ENCODE results near the gene RSPH10B. TPM values are rescaled to one million over a fixed set of nuclear protein-coding genes. Genes with fewer than 3 reads are reported as not detected.
"Not testable (repeated sequence)": the region's sequence is repeated elsewhere in the genome, so short reads cannot be mapped to it uniquely, and the experiment has no call there.

Gene RSPH10B
- total and polyA plus RNA-seq, 9 donors: 0.06 to 1.2 (median 0.25) TPM; not detected in 2

GRCh38 chr7:5930290-5930689 is 40.2 kb downstream of the RSPH10B start:
- not testable (repeated sequence) for H3K9me3 ChIP-seq (replicated peaks; ENCODE audit: control insufficient read depth, low read depth, low read length); H3K4me3 ChIP-seq (ENCODE audit: low read length); H3K27me3 ChIP-seq (ENCODE audit: control insufficient read depth, insufficient read depth, low read length); DNase-seq; H3K27ac ChIP-seq (ENCODE audit: low read length); H3K4me1 ChIP-seq (ENCODE audit: control insufficient read depth, insufficient read depth, low read length); H3K36me3 ChIP-seq (ENCODE audit: control insufficient read depth, insufficient read depth, low read length)
- no CpG with 5 or more reads among the region's 10 CpGs for WGBS (ENCODE audit: insufficient coverage)

GRCh38 chr7:5926263-5926870 is 44.1 kb downstream of the RSPH10B start:
- H3K4me3 ChIP-seq (ENCODE audit: low read length); H3K4me1 ChIP-seq (ENCODE audit: control insufficient read depth, insufficient read depth, low read length); H3K9me3 ChIP-seq (replicated peaks; ENCODE audit: control insufficient read depth, low read depth, low read length); H3K36me3 ChIP-seq (ENCODE audit: control insufficient read depth, insufficient read depth, low read length); DNase-seq; H3K27ac ChIP-seq (ENCODE audit: low read length); H3K27me3 ChIP-seq (ENCODE audit: control insufficient read depth, insufficient read depth, low read length): not testable (repeated sequence)
- no CpG with 5 or more reads among the region's 13 CpGs for WGBS (ENCODE audit: insufficient coverage)

- not testable (repeated sequence) for DNase-seq; H3K4me1 ChIP-seq (ENCODE audit: control insufficient read depth, insufficient read depth, low read length); H3K9me3 ChIP-seq (replicated peaks; ENCODE audit: control insufficient read depth, low read depth, low read length); H3K27ac ChIP-seq (ENCODE audit: low read length); H3K4me3 ChIP-seq (ENCODE audit: low read length); H3K27me3 ChIP-seq (ENCODE audit: control insufficient read depth, insufficient read depth, low read length); H3K36me3 ChIP-seq (ENCODE audit: control insufficient read depth, insufficient read depth, low read length)
- WGBS (ENCODE audit: insufficient coverage): no CpG with 5 or more reads among the region's 12 CpGs
These were observed 45.9 kb downstream of the RSPH10B start for GRCh38 chr7:5924630-5925029.

- WGBS (ENCODE audit: insufficient coverage): no CpG with 5 or more reads among the region's 2 CpGs
- not testable (repeated sequence) for H3K9me3 ChIP-seq (replicated peaks; ENCODE audit: control insufficient read depth, low read depth, low read length); H3K36me3 ChIP-seq (ENCODE audit: control insufficient read depth, insufficient read depth, low read length); DNase-seq; H3K27me3 ChIP-seq (ENCODE audit: control insufficient read depth, insufficient read depth, low read length); H3K27ac ChIP-seq (ENCODE audit: low read length); H3K4me3 ChIP-seq (ENCODE audit: low read length); H3K4me1 ChIP-seq (ENCODE audit: control insufficient read depth, insufficient read depth, low read length)
These were observed 46.3 kb downstream of the RSPH10B start for GRCh38 chr7:5924180-5924579.

DNA sequence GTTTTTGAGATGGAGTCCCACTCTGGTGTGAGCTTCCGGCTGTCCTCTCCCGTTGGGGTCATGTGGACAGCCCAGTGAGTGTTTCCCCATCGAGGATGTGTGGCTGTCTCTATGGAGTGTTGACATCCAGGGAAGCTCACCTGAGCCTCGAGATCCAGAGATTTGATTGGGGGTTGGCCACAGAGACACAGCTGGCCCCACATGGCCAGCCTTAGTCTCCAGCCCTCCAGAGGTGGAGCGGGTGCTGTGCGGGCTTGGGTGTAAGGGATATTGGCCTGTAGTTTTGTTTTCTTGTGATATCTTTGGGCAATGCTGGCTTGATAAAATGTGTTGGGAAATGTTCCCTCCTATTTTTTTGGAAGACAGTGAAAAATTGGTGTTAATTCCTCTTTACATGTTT is 54.0 kb downstream of the RSPH10B start:
- not testable (repeated sequence) for DNase-seq
- no CpG with 5 or more reads among the region's 6 CpGs for WGBS (ENCODE audit: insufficient coverage)

DNA sequence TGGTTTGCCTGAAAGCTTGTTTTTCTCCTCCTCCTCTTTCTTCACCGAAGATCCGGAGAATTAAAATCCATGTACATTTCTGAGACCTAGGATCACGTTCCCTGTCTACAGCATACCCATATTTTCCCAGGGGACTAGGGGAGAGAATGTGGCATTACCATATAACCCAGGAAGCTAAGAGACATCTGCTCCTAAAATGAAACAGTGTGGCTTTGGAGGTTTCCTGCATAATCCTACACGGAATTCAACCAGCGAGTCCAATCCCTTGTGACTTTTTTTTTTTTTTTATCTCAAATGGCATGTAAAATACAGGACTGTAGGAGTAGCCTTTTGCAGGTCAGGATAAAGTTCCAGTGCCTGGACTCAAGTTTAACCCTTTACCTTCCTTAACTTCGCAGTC is 61.7 kb downstream of the RSPH10B start:
- H3K27me3 ChIP-seq (ENCODE audit: control insufficient read depth, insufficient read depth, low read length); H3K9me3 ChIP-seq (replicated peaks; ENCODE audit: control insufficient read depth, low read depth, low read length); H3K27ac ChIP-seq (ENCODE audit: low read length); H3K4me3 ChIP-seq (ENCODE audit: low read length); H3K4me1 ChIP-seq (ENCODE audit: control insufficient read depth, insufficient read depth, low read length); DNase-seq: not testable (repeated sequence)
- whole genome bisulfite sequencing (ENCODE audit: insufficient coverage): no CpG with 5 or more reads among the region's 6 CpGs
- H3K36me3 ChIP-seq (ENCODE audit: control insufficient read depth, insufficient read depth, low read length): peaks cover 24% of the 10 kb centered on the region

More for the DNA sequence above, 54.0 kb downstream of the RSPH10B start:
- H3K27me3 ChIP-seq (ENCODE audit: control insufficient read depth, insufficient read depth, low read length); H3K27ac ChIP-seq (ENCODE audit: low read length); H3K36me3 ChIP-seq (ENCODE audit: control insufficient read depth, insufficient read depth, low read length); H3K9me3 ChIP-seq (replicated peaks; ENCODE audit: control insufficient read depth, low read depth, low read length); H3K4me1 ChIP-seq (ENCODE audit: control insufficient read depth, insufficient read depth, low read length); H3K4me3 ChIP-seq (ENCODE audit: low read length): not testable (repeated sequence)

- H3K27me3 ChIP-seq (ENCODE audit: control insufficient read depth, insufficient read depth, low read length); DNase-seq; H3K27ac ChIP-seq (ENCODE audit: low read length); H3K4me1 ChIP-seq (ENCODE audit: control insufficient read depth, insufficient read depth, low read length); H3K9me3 ChIP-seq (replicated peaks; ENCODE audit: control insufficient read depth, low read depth, low read length); H3K4me3 ChIP-seq (ENCODE audit: low read length): not testable (repeated sequence)
- WGBS (ENCODE audit: insufficient coverage): no CpG with 5 or more reads among the region's 5 CpGs
- peaks cover 16% of the 10 kb centered on the region for H3K36me3 ChIP-seq (ENCODE audit: control insufficient read depth, insufficient read depth, low read length)
These were observed 65.8 kb downstream of the RSPH10B start for GRCh38 chr7:5904726-5905125.

DNA sequence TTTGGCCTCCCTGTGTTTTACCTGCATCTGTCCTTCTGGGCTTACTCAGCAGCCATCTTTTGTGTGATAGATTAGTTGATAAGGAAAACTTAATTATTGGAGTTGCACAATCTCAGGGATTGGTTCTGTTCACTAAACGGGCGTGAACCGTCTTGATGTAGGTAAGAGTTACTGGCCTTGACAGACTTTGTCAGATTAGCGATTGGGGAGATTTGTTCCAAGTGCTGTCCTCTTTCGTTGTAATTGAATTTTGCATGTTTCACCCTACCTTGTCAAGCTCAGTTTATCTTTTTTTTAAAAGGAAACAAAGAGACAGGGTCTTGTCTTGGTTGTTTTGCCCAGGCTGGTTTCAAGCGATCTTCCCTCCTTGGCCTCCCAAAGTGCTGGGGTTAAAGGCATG is 67.5 kb downstream of the RSPH10B start:
- WGBS (ENCODE audit: insufficient coverage): no CpG with 5 or more reads among the region's 6 CpGs
- H3K27me3 ChIP-seq (ENCODE audit: control insufficient read depth, insufficient read depth, low read length): not testable (repeated sequence)
- H3K36me3 ChIP-seq (ENCODE audit: control insufficient read depth, insufficient read depth, low read length): peaks cover 16% of the 10 kb centered on the region

GRCh38 chr7:5898480-5899224 is 71.8 kb downstream of the RSPH10B start, which contains the start of gene CCZ1:
TSS of gene CCZ1 (plus strand) at chr7:5898733. CDS start at chr7:5898800, 67 bp downstream.
- not testable (repeated sequence) for H3K27ac ChIP-seq (ENCODE audit: low read length)

More for the DNA sequence above, 67.5 kb downstream of the RSPH10B start:
- H3K4me1 ChIP-seq (ENCODE audit: control insufficient read depth, insufficient read depth, low read length); H3K4me3 ChIP-seq (ENCODE audit: low read length); H3K9me3 ChIP-seq (replicated peaks; ENCODE audit: control insufficient read depth, low read depth, low read length); DNase-seq; H3K27ac ChIP-seq (ENCODE audit: low read length): not testable (repeated sequence)

GRCh38 chr7:5897369-5897919 is 73.0 kb downstream of the RSPH10B start:
- H3K27me3 ChIP-seq (ENCODE audit: control insufficient read depth, insufficient read depth, low read length); H3K4me1 ChIP-seq (ENCODE audit: control insufficient read depth, insufficient read depth, low read length); DNase-seq; H3K36me3 ChIP-seq (ENCODE audit: control insufficient read depth, insufficient read depth, low read length); H3K27ac ChIP-seq (ENCODE audit: low read length); H3K4me3 ChIP-seq (ENCODE audit: low read length); H3K9me3 ChIP-seq (replicated peaks; ENCODE audit: control insufficient read depth, low read depth, low read length): not testable (repeated sequence)
- no CpG with 5 or more reads among the region's 13 CpGs for WGBS (ENCODE audit: insufficient coverage)

More at GRCh38 chr7:5898480-5899224, 71.8 kb downstream of the RSPH10B start, which contains the start of gene CCZ1:
- not testable (repeated sequence) for H3K36me3 ChIP-seq (ENCODE audit: control insufficient read depth, insufficient read depth, low read length); H3K4me1 ChIP-seq (ENCODE audit: control insufficient read depth, insufficient read depth, low read length); H3K27me3 ChIP-seq (ENCODE audit: control insufficient read depth, insufficient read depth, low read length); H3K9me3 ChIP-seq (replicated peaks; ENCODE audit: control insufficient read depth, low read depth, low read length)
- peak within 1 kb of the TSS; percentile 43 for H3K4me3 ChIP-seq (ENCODE audit: low read length)
- 0% methylated on average over 5 of the region's 64 CpGs for WGBS (ENCODE audit: insufficient coverage)
- DNase-seq: peak; percentile 76
